SK-N-MC (cell line): ENCODE measurements around the gene SYT3.
"Not testable (repeated sequence)": the region's sequence is repeated elsewhere in the genome, so short reads cannot be mapped to it uniquely, and the experiment has no call there.

Experiments
- DNase-seq: peaks from one replicate; pipeline ENCODE4 v3.0.0-alpha.2; 2011; ENCODE audit warnings: low read depth, low spot score
- H3K27ac ChIP-seq: fragments of 200-600 bp; sonication (generic); 2 replicates; pipeline ENCODE4 v1.5.1; 2016; ENCODE audit warnings: mixed run types
- H3K36me3 ChIP-seq: fragments of 200-600 bp; sonication (generic); 2 replicates; pipeline ENCODE4 v1.6.1; 2017; ENCODE audit warnings: antibody characterized with exemption, low read length, mixed read lengths; ENCODE audit not compliant: insufficient read depth
- H3K4me3 ChIP-seq: fragments of 200-600 bp; sonication (generic); 2 replicates; pipeline ENCODE4 v1.5.1; 2016
- H3K9ac ChIP-seq: fragments of 200-600 bp; sonication (generic); 2 replicates; pipeline ENCODE4 v1.8.0; 2017; ENCODE audit warnings: mixed run types, mixed read lengths; ENCODE audit not compliant: insufficient read length
- H3K9me3 ChIP-seq: fragments of 200-600 bp; sonication (generic); 2 replicates; pipeline ENCODE4 v1.6.1; 2017; ENCODE audit warnings: low read depth, mild to moderate bottlenecking, antibody characterized with exemption, low read length, moderate library complexity, mixed read lengths
- EZH2 ChIP-seq: fragments of 200-600 bp; sonication (generic); IDR thresholded peaks from one replicate; pipeline ENCODE4 v1.6.1; 2017; ENCODE audit warnings: antibody characterized with exemption
- FOXP2 ChIP-seq: optimal IDR thresholded peaks from 2 replicates; pipeline ENCODE3; 2011; ENCODE audit warnings: mild to moderate bottlenecking, moderate library complexity; ENCODE audit not compliant: insufficient read depth; ENCODE audit errors: extremely low read length, control extremely low read depth
- POLR2AphosphoS5 ChIP-seq: IDR thresholded peaks from 2 replicates; pipeline ENCODE4 v1.6.1; 2012; ENCODE audit warnings: mild to moderate bottlenecking, low read depth, low read length, borderline replicate concordance

Gene SYT3

DNA sequence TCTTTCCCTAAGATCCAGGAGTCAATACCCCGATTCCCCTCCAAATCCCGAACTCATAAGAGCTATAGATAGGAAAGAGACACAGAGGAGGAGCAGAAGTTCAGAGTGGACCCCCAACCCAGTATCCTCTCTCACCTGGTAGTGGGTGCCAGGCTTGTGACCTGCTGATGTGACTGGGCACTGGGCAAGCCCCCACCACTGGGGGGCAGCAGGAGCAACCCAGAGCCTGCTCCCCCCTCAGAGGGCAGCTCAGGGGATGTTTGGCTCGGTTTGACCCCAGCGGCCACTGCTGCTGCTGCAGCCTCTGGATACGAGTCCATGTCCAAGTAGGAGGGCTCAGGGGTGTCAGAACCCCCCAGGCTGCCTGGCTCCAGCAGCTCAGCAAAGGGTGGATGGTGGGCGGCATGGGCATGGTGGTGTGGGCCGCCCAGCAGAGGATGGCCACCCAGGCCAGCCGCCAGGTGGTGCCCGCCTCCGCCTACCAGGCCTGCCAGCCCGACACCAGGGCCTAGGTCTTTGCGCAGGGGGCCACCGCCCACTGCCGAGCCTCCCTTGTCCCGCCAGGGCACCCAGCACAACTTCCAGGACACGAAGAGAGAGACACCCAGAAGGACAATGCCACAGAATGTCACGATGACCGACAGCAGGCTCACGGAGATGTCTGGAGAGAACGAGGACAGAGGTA is 7.4 kb downstream of the SYT3 start:
- DNase-seq = no peak
- H3K9me3 ChIP-seq = peaks cover 7% of the 10 kb centered on the region; the same call in 1 of the 2 replicates
- H3K9ac ChIP-seq = no peak overlapping the region
- TF ChIP-seq FOXP2 (no peak), POLR2AphosphoS5 (no peak), EZH2 (no peak)
- no peak overlapping the region for H3K4me3 ChIP-seq
- H3K27ac ChIP-seq = no peak overlapping the region
- no peaks in the 10 kb centered on the region for H3K36me3 ChIP-seq

DNA sequence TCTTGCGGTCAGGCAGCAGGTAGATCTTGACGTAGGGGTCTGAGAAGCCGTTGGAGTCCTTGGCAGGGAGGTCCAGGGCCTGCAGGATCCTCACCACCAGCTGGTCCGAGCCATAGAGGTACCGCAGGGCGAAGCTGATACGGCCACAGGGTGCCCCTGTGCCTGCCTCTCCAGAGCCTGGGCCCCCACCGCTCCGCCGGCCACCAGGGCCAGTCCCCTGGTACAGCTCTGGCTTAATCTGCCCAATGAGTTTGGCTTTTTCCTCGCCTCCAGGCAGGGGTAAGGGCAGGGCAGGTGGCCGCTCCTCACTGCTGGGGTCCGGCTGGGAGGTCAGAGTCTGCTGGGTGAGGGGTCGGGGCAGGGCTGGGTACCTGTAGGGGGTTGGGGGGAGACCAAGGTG is 9.9 kb downstream of the SYT3 start:
- Histone ChIP-seq H3K4me3 (no peak overlapping the region), H3K27ac (no peak overlapping the region), H3K9ac (no peak overlapping the region), H3K36me3 (no peaks in the 10 kb centered on the region), H3K9me3 (peaks cover 7% of the 10 kb centered on the region; the same call in 1 of the 2 replicates)
- TF ChIP-seq FOXP2 (no peak), POLR2AphosphoS5 (no peak), EZH2 (no peak)
- no peak for DNase-seq

DNA sequence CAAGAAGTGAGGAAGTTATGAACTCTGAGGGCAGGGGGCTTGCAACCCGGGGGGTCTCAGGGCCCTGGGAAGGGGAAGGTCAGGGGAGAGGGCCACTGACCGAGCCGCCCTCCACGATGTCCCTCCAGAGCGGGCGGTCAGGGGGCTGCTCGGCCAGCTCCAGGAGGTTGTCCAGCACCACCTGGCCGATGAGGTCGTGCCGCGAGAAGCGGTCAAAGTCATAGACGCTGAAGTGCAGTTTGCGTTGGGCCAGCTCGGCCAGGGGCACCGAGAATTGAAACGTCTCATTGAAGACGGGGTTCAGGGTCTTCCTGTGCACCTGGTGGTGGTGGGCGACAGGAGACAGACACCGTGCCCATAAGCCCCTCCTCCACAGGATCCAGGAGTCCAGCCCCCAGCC is 10.5 kb downstream of the SYT3 start:
- Histone ChIP-seq H3K4me3 (no peak overlapping the region), H3K9ac (no peak overlapping the region), H3K36me3 (no peaks in the 10 kb centered on the region), H3K9me3 (peaks cover 7% of the 10 kb centered on the region; the same call in 1 of the 2 replicates), H3K27ac (no peak overlapping the region)
- TF ChIP-seq POLR2AphosphoS5 (no peak), EZH2 (no peak), FOXP2 (no peak)
- no peak for DNase-seq

DNA sequence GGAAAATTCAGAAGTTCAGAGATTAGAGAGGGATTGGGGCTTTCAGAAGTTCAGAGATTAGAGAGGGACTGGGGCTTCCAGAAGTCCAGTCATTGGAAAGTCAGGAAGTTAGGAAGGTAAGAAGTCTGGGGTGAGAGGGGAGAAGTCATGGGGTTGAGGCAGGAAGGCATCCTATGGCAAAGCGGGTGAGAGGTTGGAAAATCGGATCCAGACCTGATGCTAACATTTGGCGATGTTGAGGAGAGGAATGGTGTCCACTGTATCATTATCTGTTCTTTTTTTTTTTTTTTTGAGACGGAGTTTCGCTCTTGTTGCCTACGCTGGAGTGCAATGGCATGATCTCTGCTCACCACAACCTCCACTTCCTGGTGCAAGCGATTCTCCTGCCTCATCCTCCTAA is 11.1 kb downstream of the SYT3 start:
- no peak for DNase-seq
- no peak overlapping the region for H3K9ac ChIP-seq

DNA sequence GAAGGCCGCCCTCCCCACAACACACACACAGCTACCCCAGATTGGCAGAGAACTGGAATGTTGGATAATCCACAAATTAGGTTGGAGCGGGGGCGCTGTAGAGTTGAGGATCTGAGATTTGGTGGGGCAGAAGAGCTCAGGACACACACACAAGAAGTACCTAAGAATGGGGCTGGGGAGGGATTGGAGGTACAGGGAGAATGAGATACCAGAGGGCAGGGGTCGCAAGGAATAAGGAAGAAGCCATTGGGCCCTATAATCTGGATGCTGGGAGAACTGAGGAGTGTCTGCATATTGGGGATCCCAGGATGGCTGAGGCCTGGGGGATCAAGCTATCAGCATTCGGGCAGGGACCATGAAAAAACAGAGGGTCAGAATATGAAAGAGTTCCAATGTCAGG is 11.5 kb downstream of the SYT3 start:
- H3K27ac ChIP-seq = no peak overlapping the region
- H3K36me3 ChIP-seq = no peaks in the 10 kb centered on the region
- no peak overlapping the region for H3K4me3 ChIP-seq
- H3K9me3 ChIP-seq = no peaks in the 10 kb centered on the region
- H3K9ac ChIP-seq = no peak overlapping the region
- TF ChIP-seq FOXP2 (no peak), EZH2 (no peak), POLR2AphosphoS5 (no peak)
- no peak for DNase-seq

More for the DNA sequence above, 11.1 kb downstream of the SYT3 start:
- Histone ChIP-seq H3K36me3 (no peaks in the 10 kb centered on the region), H3K27ac (no peak overlapping the region), H3K9me3 (peaks cover 3% of the 10 kb centered on the region; the same call in 1 of the 2 replicates), H3K4me3 (no peak overlapping the region)
- TF ChIP-seq EZH2 = no peak
- TF ChIP-seq POLR2AphosphoS5 = no peak
- no peak for TF ChIP-seq FOXP2

DNA sequence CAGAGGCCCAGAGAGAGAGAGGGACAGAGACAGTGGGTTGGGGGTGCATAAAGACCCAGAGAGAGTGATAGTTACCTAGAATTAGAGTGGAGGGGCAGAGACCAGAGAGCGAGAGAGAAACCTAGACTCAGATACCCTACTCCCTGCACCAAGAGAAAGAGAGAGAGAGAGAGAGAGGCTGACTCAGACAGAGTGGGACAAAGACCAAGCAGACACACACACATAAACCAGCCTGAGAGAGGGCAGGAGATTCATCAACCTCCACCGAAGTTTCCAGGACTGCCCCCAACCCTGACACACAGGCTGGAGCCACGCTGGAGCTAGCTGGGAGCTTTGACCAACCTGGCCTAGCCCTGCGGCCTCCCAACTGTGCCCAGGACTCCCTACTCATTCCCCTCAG is 12.9 kb downstream of the SYT3 start:
- Histone ChIP-seq H3K4me3 (no peak overlapping the region), H3K36me3 (no peaks in the 10 kb centered on the region), H3K27ac (no peak overlapping the region), H3K9me3 (no peaks in the 10 kb centered on the region), H3K9ac (no peak overlapping the region)
- TF ChIP-seq EZH2 = no peak
- no peak for DNase-seq

DNA sequence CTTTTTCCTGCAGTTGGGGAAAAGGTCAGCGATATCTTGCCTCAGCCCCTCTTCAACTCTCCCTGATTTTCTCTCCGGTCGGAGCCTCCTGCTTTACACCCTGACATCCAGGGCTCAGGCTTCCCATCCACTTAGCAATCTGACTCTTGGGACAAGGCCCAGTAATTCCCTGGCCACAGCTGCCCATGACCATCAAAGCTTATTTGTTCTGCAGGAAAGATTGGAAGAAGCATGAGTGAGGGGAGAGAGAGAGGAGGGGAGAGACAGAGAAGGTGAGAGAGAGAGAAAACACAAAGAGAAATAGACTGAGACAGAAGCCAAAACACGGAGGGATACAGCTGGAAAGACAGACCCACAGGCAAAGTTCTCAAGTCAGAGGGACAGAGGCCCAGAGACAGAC is 13.7 kb downstream of the SYT3 start:
- no peak for DNase-seq
- Histone ChIP-seq H3K27ac (no peak overlapping the region), H3K4me3 (no peak overlapping the region), H3K36me3 (no peaks in the 10 kb centered on the region), H3K9ac (no peak overlapping the region), H3K9me3 (no peaks in the 10 kb centered on the region)
- TF ChIP-seq EZH2 (no peak), FOXP2 (no peak), POLR2AphosphoS5 (no peak)

DNA sequence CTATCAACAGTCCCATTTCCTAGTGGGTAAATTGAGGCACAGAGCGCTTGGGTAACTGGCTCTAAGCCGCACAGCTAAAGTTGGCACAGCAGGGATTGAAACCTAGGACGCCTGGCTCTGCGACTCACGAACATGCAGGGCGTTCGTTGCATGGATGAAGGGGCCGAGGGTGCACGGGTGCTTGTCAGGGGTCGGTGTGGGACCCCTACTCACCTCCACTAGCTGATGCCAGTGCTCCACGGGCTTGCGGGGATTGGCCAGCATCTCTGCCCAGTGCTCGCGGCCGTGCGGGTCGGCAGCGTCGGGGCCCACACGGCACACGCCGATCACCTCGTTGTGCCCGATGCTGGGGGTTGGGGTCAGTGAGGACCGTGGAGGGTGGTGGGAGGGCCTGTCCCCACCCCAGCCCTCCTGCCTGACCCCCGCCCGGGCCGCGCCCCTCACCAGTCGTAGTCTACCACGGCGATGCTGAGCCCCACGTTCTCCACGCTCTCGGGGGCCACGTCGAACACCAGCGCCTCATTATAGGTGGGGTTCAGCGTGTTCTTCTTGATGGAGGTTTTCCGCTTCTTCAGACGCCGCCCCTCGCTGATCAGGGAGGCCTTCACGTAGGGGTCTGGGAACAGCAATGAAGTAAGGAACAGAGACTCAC is 14.6 kb downstream of the SYT3 start:
- no peaks in the 10 kb centered on the region for H3K9me3 ChIP-seq
- H3K36me3 ChIP-seq = no peaks in the 10 kb centered on the region
- no peak overlapping the region for H3K4me3 ChIP-seq
- TF ChIP-seq FOXP2 (no peak), POLR2AphosphoS5 (no peak), EZH2 (no peak)
- no peak overlapping the region for H3K9ac ChIP-seq
- no peak for DNase-seq
- no peak overlapping the region for H3K27ac ChIP-seq

DNA sequence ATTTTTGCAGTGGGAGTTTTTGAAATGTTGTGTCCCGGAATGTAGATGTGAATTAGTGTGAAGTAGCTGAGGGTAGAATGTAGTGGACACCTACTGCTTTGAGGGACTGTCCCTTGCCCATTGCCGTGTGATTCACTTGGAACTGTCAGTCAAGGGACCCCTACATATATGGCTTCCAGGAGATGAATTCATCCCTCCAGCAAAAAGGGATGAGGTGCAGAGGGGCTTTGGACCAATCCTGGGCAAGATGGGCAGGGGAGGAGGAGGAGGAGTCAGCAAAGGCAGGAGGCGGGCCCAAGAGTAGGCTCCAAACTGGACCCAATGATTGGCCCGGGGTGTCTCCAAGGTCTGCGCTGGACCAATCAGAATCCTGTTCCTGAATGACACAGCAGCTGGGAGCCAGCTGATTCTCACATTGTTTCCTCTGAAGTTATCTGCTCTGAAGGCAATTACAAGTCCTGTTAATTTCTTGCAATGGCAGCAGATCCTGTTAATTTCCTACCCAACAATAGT is 19.2 kb downstream of the SYT3 start:
- H3K27ac ChIP-seq, H3K9ac ChIP-seq, DNase-seq, H3K4me3 ChIP-seq, H3K9me3 ChIP-seq, H3K36me3 ChIP-seq: not testable (repeated sequence)

DNA sequence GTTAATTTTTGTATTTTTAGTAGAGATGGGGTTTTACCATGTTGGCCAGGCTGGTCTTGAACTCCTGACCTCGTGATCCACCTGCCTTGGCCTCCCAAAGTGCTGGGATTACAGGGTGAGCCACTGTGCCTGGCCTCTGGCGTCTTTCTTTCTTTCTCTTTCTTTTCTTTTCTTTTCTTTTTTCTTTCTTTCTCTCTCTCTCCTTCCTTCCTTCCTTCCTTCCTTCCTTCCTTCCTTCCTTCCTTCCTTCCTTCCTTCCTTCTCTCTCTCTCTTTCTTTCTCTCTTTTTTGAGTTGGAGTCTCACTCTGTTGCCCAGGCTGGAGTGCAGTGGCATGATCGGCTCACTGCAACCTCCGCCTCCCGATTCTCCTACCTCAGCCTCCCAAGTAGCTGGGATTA is 20.5 kb downstream of the SYT3 start:
- H3K36me3 ChIP-seq, H3K4me3 ChIP-seq, DNase-seq, H3K27ac ChIP-seq, H3K9me3 ChIP-seq, H3K9ac ChIP-seq: not testable (repeated sequence)

DNA sequence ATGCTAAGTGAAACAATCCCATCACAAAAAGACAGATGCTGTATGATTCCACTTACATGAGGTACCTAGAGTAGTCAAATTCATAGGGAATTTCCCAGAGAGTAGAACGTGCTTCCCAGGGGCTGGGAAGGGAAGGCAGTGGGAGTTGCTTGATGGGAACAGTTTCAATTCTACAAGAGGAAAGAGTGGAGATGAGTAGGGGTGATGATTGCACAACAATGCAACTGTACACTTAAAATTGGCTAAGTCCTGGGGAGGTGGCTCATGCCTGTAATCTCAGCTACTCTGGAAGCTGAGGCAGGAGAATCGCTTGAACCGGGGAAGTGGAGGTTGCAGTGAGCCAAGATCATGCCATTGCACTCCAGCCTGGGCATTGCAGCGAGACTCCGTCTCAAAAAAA is 21.3 kb downstream of the SYT3 start:
- not testable (repeated sequence) for H3K36me3 ChIP-seq, H3K9ac ChIP-seq, H3K27ac ChIP-seq

More for the DNA sequence above, 21.3 kb downstream of the SYT3 start:
- not testable (repeated sequence) for DNase-seq, H3K9me3 ChIP-seq, H3K4me3 ChIP-seq
